Neutrophil (primary cell): ENCODE results near the gene EFNA2.

ENCODE experiments used
- H3K27ac ChIP-seq: fragments of 200-600 bp; sonication (generic); 2 replicates; pipeline ENCODE4 v1.5.1; 2016; ENCODE audit warnings: mild to moderate bottlenecking, moderate library complexity
- H3K27me3 ChIP-seq: fragments of 200-600 bp; sonication (generic); 2 replicates; pipeline ENCODE4 v1.6.0; 2016; ENCODE audit warnings: mild to moderate bottlenecking
- H3K36me3 ChIP-seq: fragments of 200-600 bp; sonication (generic); 2 replicates; pipeline ENCODE4 v1.5.1; 2017
- H3K4me1 ChIP-seq, 2 experiments: fragments of 200-600 bp in 1 of 2; sonication (generic) in 1 of 2; 1 replicate in 1 of 2; 2 replicates in 1 of 2; pipeline versions ENCODE4 v1.5.1 to v1.6.1; 2013 to 2016; ENCODE audit warnings: low read depth in 1 of 2, low read length in 1 of 2, mild to moderate bottlenecking in 1 of 2, moderate library complexity in 1 of 2; ENCODE audit not compliant: control insufficient read depth in 1 of 2, insufficient read depth in 1 of 2
- H3K4me3 ChIP-seq, 2 experiments: fragments of 200-600 bp in 1 of 2; sonication (generic) in 1 of 2; 1 replicate in 1 of 2; 2 replicates in 1 of 2; pipeline ENCODE4 v1.5.1; 2013 to 2016; ENCODE audit warnings: low read depth in 1 of 2, low read length in 1 of 2, mild to moderate bottlenecking in 1 of 2, moderate library complexity in 1 of 2
- H3K9me3 ChIP-seq: fragments of 200-600 bp; sonication (generic); 2 replicates; pipeline ENCODE4 v1.5.1; 2016
- CTCF ChIP-seq: fragments of 200-600 bp; sonication (generic); IDR thresholded peaks from 2 replicates; pipeline ENCODE4 v1.5.1; 2016; ENCODE audit warnings: antibody characterized with exemption

The EFNA2 gene

DNA sequence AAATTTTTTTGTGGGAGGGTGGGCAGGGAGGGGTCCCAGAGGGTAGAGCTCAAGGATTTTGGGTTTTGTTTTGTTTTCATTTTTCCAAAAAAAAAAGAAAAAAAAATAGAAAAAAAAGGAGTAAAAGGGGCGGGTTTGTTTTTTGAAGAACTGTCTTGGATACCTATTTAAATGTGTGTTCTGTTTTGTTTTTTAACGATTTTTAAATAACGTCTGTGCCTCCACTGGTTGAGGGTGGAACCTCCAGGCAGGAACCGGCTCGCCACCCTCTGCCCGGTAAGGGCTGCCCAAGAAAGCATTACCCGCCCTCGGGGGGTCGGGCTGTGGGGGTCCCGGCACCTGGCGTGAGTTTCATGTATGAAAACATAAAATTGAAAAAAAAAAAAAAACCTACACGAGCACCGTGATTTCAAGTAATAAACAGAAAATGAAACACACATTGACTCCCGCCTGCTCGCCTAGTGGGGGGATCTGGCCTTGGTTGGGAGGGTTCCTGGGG, 26.9 kb upstream of the EFNA2 start:
- TF ChIP-seq CTCF: no peak
- H3K27me3 ChIP-seq: no peaks in the 10 kb centered on the region
- H3K27ac ChIP-seq: peak overlapping the region; percentile 100
- peaks cover 60% of the 10 kb centered on the region for H3K36me3 ChIP-seq
- peak overlapping the region; percentile 71 to 72 for H3K4me3 ChIP-seq
- peaks cover 86 to 93% of the 10 kb centered on the region in 2 experiments for H3K4me1 ChIP-seq
- peaks cover 14% of the 10 kb centered on the region for H3K9me3 ChIP-seq

DNA sequence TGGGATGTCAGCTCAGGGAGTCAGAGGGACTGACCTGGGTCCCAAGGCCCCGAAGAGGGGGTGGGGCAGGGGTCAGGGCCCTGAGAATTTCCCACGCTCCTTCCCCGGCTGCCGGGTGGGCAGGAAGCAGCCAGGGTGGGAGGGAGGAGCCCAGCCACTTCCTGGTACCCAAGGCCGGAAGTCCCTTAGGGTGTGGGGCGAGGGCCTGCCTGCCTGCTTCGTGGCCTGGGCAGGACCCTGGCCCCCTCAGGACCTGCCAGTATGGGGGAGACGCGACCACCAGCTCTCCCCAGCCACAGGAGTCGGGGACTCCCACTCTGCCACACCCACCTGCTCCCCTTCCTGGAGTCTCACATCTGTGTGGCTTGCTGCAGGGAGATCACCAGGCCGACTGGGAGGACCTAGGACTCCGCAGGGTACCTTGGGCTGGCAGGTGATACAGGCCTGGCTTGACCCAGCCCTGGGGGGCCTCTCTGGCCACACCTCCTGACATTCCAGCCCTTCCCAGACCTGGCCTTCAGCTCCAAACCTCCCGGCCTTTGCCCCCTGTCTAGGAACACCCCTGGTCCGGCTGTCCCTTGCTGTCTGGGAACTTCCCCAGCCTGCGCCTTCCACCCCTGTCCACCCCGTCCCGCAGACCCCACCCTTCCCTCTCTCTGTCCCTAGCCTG, 26.3 kb upstream of the EFNA2 start:
- TF ChIP-seq CTCF: no peak
- H3K36me3 ChIP-seq: peaks cover 54% of the 10 kb centered on the region
- H3K4me1 ChIP-seq: peaks cover 82 to 91% of the 10 kb centered on the region in 2 experiments
- no peaks in the 10 kb centered on the region for H3K27me3 ChIP-seq
- peaks cover 10% of the 10 kb centered on the region for H3K9me3 ChIP-seq
- H3K27ac ChIP-seq: peak overlapping the region; percentile 100
- peak overlapping the region; percentile 71 to 72 for H3K4me3 ChIP-seq

- Histone ChIP-seq H3K9me3 (peaks cover 3% of the 10 kb centered on the region), H3K4me3 (peak overlapping the region; percentile 71 to 72), H3K27me3 (no peaks in the 10 kb centered on the region), H3K4me1 (peaks cover 82 to 86% of the 10 kb centered on the region in 2 experiments), H3K36me3 (peaks cover 49% of the 10 kb centered on the region), H3K27ac (peak overlapping the region; percentile 100)
- no peak for TF ChIP-seq CTCF
These were observed 25.6 kb upstream of the EFNA2 start for GRCh38 chr19:1259876-1260748.

GRCh38 chr19:1260749-1261537, 24.7 kb upstream of the EFNA2 start:
- Histone ChIP-seq H3K36me3 (peaks cover 43% of the 10 kb centered on the region), H3K4me3 (peak overlapping the region; percentile 71 to 72), H3K4me1 (peaks cover 82 to 86% of the 10 kb centered on the region in 2 experiments), H3K9me3 (no peaks in the 10 kb centered on the region), H3K27me3 (no peaks in the 10 kb centered on the region), H3K27ac (peak overlapping the region; percentile 100)
- no peak for TF ChIP-seq CTCF

DNA sequence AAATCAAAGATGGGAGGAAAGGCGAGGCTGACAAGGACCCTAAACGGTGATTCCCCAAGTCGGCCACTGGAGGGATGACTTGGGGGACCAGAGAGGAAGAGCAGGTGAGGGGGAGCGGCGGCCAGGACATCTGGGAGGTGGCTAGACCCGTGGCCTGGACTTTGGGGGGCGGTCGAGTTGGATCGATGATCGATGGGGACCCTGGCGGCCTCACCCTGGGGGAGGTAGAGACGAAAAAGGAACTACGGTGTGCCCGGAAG, 24.2 kb upstream of the EFNA2 start:
- peak; percentile 41 for TF ChIP-seq CTCF
- peaks cover 37% of the 10 kb centered on the region for H3K36me3 ChIP-seq
- H3K9me3 ChIP-seq: no peaks in the 10 kb centered on the region
- H3K4me3 ChIP-seq: peak overlapping the region; percentile 71 to 72
- no peaks in the 10 kb centered on the region for H3K27me3 ChIP-seq
- H3K4me1 ChIP-seq: peaks cover 86% of the 10 kb centered on the region in 2 experiments
- peak overlapping the region; percentile 100 for H3K27ac ChIP-seq
